Fibroblast of mammary gland (primary cell): Measurements from ENCODE around the gene ENPP3.
"Not testable (repeated sequence)": the region's sequence is repeated elsewhere in the genome, so short reads cannot be mapped to it uniquely, and the experiment has no call there.

Experiments
- DNase-seq: peaks from one replicate; pipeline ENCODE4 v3.0.0-alpha.2; 2010; ENCODE audit warnings: low read depth
- H3K4me3 ChIP-seq: 2 replicates; pipeline ENCODE4 v1.5.1; 2011; ENCODE audit warnings: low read depth, mild to moderate bottlenecking, low read length, moderate library complexity; ENCODE audit not compliant: control insufficient read depth
- CTCF ChIP-seq: conservative IDR thresholded peaks from 2 replicates; pipeline ENCODE4 v1.5.1; 2011; ENCODE audit warnings: low read depth, low read length, inconsistent platforms; ENCODE audit not compliant: control insufficient read depth, insufficient read depth

Gene ENPP3

GRCh38 chr6:131749023-131749422 lies 111.9 kb downstream of the ENPP3 start:
- no peak for TF ChIP-seq CTCF
- no peak overlapping the region for H3K4me3 ChIP-seq

DNA sequence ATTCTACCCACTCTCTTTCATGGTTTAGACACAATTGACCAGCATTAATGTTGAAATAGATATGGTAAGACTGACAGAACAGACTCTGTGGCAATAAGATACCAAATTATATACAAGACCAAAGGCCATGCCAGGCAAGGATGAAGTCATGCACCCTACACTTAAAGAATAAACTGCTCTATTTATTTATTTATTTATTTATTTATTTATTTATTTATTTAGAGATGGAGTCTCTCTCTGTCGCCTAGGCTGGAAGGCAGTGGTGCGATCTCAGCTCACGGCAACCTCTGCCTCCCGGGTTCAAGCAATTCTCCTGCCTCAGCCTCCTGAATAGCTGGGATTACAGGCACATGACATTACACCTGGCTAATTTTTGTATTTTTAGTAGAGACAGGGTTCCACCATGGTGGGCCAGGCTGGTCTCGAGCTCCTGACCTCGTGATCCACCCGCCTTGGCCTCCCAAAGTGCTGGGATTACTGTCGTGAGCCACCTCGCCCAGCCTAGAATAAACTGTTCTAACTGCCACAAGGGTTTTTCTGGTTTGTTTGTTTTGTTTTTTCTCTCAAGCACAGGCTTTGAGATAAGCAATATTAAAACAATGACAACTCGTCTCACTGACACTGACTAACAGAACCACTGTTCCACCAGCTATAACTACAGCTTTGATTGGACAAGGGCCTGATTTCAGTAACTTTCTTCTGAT lies 114.1 kb downstream of the ENPP3 start:
- not testable (repeated sequence) for H3K4me3 ChIP-seq, DNase-seq

More at GRCh38 chr6:131749023-131749422, 111.9 kb downstream of the ENPP3 start:
- no peak for DNase-seq

GRCh38 chr6:131754088-131754487 lies 117.0 kb downstream of the ENPP3 start:
- DNase-seq: peak; percentile 55
- TF ChIP-seq CTCF: no peak
- H3K4me3 ChIP-seq: no peak overlapping the region

GRCh38 chr6:131754715-131755567 lies 117.8 kb downstream of the ENPP3 start:
- no peak for TF ChIP-seq CTCF
- no peak overlapping the region for H3K4me3 ChIP-seq
- no peak for DNase-seq

GRCh38 chr6:131755597-131755996 lies 118.5 kb downstream of the ENPP3 start:
- no peak for TF ChIP-seq CTCF
- H3K4me3 ChIP-seq: no peak overlapping the region
- peak; percentile 98 for DNase-seq

DNA sequence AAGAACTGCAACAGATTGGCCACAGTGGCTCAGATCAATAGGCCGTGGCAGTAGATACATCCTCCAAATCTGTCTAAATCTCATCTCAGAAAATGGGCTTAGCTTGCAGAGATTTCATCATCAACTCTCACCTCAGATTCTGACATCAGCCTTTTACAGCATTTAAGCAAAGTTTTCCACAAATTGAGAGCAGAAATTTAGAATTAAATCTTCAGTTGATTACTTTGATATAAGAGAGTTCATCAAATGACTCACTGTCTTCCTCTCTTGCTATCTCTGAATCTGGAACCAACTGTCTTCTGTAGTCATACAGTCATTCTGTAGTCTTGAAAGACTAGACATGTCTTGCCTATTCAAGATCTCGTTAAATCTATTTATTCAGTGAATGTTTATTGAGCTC lies 118.9 kb downstream of the ENPP3 start:
- DNase-seq: peak; percentile 76
- no peak for TF ChIP-seq CTCF
- H3K4me3 ChIP-seq: no peak overlapping the region

- no peak overlapping the region for H3K4me3 ChIP-seq
- DNase-seq: peak; percentile 40
- TF ChIP-seq CTCF: no peak
Measured at GRCh38 chr6:131758920-131759319, 121.8 kb downstream of the ENPP3 start.
